ENCODE results near the gene ATXN7. TPM values are rescaled to one million over a fixed set of nuclear protein-coding genes. Genes with fewer than 3 reads are reported as not detected.

Gene ATXN7
- total and polyA plus RNA-seq, 10 of the 15 experiments (the other 5 are each of a cell fraction or from before 2014, with no cell fraction given), result 0.83 to 24.6 (median 8.5) TPM

DNA sequence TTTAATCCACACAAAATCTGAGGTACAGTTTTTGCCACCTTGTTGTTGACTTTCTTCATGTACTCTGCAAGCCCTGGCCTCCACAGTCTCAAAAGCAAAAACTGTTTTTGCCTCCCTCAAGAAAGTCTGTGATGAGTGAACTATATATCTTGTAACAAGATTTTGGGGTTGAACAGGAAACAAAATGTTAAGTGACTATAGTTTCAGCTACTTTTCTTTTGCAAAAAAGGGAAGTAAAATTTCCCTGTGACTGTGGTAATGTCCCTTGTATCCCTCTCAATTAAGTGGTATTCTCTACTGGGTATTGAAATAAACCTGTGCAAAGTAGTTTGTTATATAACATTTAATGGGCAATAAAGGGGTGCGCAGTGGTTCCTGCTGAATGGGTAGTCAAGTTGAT is 69.8 kb downstream of the ATXN7 start (continued):
- TF ChIP-seq ZBED1 (IDR thresholded peaks at IDR 0.05; ENCODE audit: borderline replicate concordance), result no peak
- no peak for TF ChIP-seq NR2C2 (IDR thresholded peaks at IDR 0.05; ENCODE audit: borderline replicate concordance, control insufficient read depth, insufficient read length, low read depth)
- TF ChIP-seq SRF (IDR thresholded peaks at IDR 0.05; ENCODE audit: low read depth in 2 of 2, low read length in 2 of 2), result no peak
- TF ChIP-seq EP300 (IDR thresholded peaks at IDR 0.05; ENCODE audit: borderline replicate concordance in 1 of 2, control insufficient read depth in 1 of 2, low read depth in 2 of 2, low read length in 2 of 2), result 0 out of 4 replicates have a peak, but pooled peaks of 1 of the 2 experiments have one; percentile 43
- TF ChIP-seq POLR2AphosphoS2 (IDR thresholded peaks at IDR 0.05; ENCODE audit: low read depth, low read length), result no peak
- TF ChIP-seq PAX5 (IDR thresholded peaks at IDR 0.05; ENCODE audit: borderline replicate concordance, low read depth, low read length), result no peak
- TF ChIP-seq ZNF24 (IDR thresholded peaks at IDR 0.05), result no peak
- no peak for TF ChIP-seq ZZZ3 (IDR thresholded peaks at IDR 0.05; ENCODE audit: control insufficient read depth, insufficient read length, low read depth)
- TF ChIP-seq, protein P1, sequence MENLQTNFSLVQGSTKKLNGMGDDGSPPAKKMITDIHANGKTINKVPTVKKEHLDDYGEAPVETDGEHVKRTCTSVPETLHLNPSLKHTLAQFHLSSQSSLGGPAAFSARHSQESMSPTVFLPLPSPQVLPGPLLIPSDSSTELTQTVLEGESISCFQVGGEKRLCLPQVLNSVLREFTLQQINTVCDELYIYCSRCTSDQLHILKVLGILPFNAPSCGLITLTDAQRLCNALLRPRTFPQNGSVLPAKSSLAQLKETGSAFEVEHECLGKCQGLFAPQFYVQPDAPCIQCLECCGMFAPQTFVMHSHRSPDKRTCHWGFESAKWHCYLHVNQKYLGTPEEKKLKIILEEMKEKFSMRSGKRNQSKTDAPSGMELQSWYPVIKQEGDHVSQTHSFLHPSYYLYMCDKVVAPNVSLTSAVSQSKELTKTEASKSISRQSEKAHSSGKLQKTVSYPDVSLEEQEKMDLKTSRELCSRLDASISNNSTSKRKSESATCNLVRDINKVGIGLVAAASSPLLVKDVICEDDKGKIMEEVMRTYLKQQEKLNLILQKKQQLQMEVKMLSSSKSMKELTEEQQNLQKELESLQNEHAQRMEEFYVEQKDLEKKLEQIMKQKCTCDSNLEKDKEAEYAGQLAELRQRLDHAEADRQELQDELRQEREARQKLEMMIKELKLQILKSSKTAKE (IDR thresholded peaks at IDR 0.05; ENCODE audit: low read depth, poor library complexity, severe bottlenecking), result no peak
- TF ChIP-seq, protein P2, sequence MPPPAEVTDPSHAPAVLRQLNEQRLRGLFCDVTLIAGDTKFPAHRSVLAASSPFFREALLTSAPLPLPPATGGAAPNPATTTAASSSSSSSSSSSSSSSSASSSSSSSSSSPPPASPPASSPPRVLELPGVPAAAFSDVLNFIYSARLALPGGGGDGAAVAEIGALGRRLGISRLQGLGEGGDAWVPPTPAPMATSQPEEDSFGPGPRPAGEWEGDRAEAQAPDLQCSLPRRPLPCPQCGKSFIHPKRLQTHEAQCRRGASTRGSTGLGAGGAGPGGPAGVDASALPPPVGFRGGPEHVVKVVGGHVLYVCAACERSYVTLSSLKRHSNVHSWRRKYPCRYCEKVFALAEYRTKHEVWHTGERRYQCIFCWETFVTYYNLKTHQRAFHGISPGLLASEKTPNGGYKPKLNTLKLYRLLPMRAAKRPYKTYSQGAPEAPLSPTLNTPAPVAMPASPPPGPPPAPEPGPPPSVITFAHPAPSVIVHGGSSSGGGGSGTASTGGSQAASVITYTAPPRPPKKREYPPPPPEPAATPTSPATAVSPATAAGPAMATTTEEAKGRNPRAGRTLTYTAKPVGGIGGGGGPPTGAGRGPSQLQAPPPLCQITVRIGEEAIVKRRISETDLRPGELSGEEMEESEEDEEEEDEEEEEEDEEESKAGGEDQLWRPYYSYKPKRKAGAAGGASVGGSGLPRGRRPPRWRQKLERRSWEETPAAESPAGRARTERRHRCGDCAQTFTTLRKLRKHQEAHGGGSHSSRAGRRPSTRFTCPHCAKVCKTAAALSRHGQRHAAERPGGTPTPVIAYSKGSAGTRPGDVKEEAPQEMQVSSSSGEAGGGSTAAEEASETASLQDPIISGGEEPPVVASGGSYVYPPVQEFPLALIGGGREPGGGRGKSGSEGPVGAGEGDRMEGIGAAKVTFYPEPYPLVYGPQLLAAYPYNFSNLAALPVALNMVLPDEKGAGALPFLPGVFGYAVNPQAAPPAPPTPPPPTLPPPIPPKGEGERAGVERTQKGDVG (CRISPR knock-in tag; IDR thresholded peaks at IDR 0.05), result no peak
- TF ChIP-seq RAD51 (IDR thresholded peaks at IDR 0.05), result no peak
- TF ChIP-seq, protein P3, sequence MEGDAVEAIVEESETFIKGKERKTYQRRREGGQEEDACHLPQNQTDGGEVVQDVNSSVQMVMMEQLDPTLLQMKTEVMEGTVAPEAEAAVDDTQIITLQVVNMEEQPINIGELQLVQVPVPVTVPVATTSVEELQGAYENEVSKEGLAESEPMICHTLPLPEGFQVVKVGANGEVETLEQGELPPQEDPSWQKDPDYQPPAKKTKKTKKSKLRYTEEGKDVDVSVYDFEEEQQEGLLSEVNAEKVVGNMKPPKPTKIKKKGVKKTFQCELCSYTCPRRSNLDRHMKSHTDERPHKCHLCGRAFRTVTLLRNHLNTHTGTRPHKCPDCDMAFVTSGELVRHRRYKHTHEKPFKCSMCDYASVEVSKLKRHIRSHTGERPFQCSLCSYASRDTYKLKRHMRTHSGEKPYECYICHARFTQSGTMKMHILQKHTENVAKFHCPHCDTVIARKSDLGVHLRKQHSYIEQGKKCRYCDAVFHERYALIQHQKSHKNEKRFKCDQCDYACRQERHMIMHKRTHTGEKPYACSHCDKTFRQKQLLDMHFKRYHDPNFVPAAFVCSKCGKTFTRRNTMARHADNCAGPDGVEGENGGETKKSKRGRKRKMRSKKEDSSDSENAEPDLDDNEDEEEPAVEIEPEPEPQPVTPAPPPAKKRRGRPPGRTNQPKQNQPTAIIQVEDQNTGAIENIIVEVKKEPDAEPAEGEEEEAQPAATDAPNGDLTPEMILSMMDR (IDR thresholded peaks at IDR 0.05 in 2 of 3, conservative IDR thresholded peaks at IDR 0.05 in 1 of 3; ENCODE audit: control insufficient read depth in 2 of 3, extremely low read depth in 1 of 3, insufficient read depth in 1 of 3, low read depth in 3 of 3, low read length in 3 of 3), result no peak
- 0 out of 2 replicates have a peak, but pooled peaks have one; percentile 10 for TF ChIP-seq DPF2 (IDR thresholded peaks at IDR 0.05)
- 0 out of 2 replicates have a peak, but pooled peaks have one; percentile 20 for TF ChIP-seq ZNF217 (IDR thresholded peaks at IDR 0.05)
- TF ChIP-seq NFIC (IDR thresholded peaks at IDR 0.05; ENCODE audit: low read depth, low read length), result peak; percentile 57; the same call in 1 of the 2 replicates
- TF ChIP-seq HDGF (IDR thresholded peaks at IDR 0.05), result no peak
- no peak for TF ChIP-seq TCF7 (IDR thresholded peaks at IDR 0.05; ENCODE audit: borderline replicate concordance)
- no peak for TF ChIP-seq SMAD1 (IDR thresholded peaks at IDR 0.05; ENCODE audit: low read depth, partially characterized antibody)
- TF ChIP-seq TCF3 (IDR thresholded peaks at IDR 0.05; ENCODE audit: borderline replicate concordance, insufficient read depth, low read depth, low read length), result no peak
- no peak for TF ChIP-seq EGR1 (IDR thresholded peaks at IDR 0.05; ENCODE audit: borderline replicate concordance in 1 of 2, low read depth in 2 of 2, low read length in 2 of 2)
- TF ChIP-seq KAT2A (conservative IDR thresholded peaks at IDR 0.05; ENCODE audit: control insufficient read depth, low read depth, low read length), result no peak
- no peak for TF ChIP-seq GABPA (IDR thresholded peaks at IDR 0.05; ENCODE audit: low read depth)
- no peak for TF ChIP-seq SP1 (IDR thresholded peaks at IDR 0.05; ENCODE audit: low read depth, low read length)
- TF ChIP-seq MEF2B (IDR thresholded peaks at IDR 0.05; ENCODE audit: partially characterized antibody, poor library complexity, severe bottlenecking), result no peak
- no peak for TF ChIP-seq CHD1 (IDR thresholded peaks at IDR 0.05; ENCODE audit: low read depth, low read length)

Data from GM12878 (cell line).